22Rv1 (cell line): ENCODE data around the gene RPL7L1.
"Not testable (repeated sequence)": the region's sequence is repeated elsewhere in the genome, so short reads cannot be mapped to it uniquely, and the experiment has no call there.

Experiments
- H3K27ac ChIP-seq: fragments of 450-650 bp; 2 replicates; pipeline ENCODE4 v1.5.1; 2017
- ZFX ChIP-seq: fragments of 450-650 bp; IDR thresholded peaks from 2 replicates; pipeline ENCODE4 v1.6.1; 2017; ENCODE audit warnings: antibody characterized with exemption, borderline replicate concordance
- TF ChIP-seq, protein P1 (sequence below): fragments of 450-650 bp; IDR thresholded peaks from 2 replicates; pipeline ENCODE4 v1.5.1; 2017; ENCODE audit warnings: mild to moderate bottlenecking

The RPL7L1 gene

DNA sequence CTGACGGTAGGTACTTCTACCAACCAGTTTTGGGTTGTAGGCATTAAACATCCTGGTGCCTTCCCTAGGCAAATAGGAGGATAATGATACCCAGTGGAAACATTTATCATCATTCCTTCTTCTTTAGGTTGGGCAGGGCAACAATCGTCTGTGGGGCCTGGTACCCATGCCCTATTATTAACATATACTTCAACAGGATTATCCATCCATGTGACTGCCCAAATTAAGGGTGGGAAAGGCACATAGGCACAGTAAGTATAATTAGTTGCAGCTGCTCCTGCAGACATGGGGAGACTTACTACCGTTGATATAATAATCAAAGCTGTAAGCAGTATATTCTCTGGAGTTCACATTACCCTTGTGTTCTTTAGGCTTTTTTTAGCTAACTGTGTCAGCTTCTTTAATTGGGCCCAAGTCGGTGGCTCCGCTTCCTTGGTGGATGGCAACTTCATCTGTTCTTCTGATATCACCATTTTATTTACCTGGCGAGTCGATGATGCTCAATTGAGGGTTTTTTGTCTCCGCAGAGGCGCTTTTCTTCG is 16.8 kb downstream of the RPL7L1 start:
- no peak overlapping the region for H3K27ac ChIP-seq
- TF ChIP-seq ZFX = no peak
- TF ChIP-seq, protein P1, sequence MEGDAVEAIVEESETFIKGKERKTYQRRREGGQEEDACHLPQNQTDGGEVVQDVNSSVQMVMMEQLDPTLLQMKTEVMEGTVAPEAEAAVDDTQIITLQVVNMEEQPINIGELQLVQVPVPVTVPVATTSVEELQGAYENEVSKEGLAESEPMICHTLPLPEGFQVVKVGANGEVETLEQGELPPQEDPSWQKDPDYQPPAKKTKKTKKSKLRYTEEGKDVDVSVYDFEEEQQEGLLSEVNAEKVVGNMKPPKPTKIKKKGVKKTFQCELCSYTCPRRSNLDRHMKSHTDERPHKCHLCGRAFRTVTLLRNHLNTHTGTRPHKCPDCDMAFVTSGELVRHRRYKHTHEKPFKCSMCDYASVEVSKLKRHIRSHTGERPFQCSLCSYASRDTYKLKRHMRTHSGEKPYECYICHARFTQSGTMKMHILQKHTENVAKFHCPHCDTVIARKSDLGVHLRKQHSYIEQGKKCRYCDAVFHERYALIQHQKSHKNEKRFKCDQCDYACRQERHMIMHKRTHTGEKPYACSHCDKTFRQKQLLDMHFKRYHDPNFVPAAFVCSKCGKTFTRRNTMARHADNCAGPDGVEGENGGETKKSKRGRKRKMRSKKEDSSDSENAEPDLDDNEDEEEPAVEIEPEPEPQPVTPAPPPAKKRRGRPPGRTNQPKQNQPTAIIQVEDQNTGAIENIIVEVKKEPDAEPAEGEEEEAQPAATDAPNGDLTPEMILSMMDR = no peak

DNA sequence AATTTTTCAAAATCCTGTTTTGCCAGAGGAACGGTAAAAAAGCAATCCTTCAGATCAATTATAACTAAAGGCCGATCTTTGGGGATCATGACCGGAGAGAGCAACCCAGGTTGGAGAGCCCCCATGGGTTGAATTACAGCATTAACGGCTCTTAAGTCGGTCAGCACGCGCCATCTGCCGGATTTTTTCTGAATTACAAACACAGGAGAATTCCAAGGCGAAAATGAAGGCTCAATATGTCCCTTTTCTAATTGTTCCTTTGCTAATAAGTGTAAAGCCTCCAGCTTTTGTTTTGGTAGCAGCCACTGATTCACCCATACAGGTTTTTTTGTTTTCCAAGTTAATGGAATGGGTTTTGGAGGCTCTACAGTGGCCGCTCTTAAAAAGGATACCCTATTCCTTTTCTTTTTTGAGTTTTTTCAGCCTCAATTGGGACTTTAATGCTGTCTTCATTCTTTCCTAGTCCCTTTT is 19.5 kb downstream of the RPL7L1 start:
- no peak for TF ChIP-seq ZFX
- TF ChIP-seq, protein P1 = peak; percentile 78
- no peak overlapping the region for H3K27ac ChIP-seq

DNA sequence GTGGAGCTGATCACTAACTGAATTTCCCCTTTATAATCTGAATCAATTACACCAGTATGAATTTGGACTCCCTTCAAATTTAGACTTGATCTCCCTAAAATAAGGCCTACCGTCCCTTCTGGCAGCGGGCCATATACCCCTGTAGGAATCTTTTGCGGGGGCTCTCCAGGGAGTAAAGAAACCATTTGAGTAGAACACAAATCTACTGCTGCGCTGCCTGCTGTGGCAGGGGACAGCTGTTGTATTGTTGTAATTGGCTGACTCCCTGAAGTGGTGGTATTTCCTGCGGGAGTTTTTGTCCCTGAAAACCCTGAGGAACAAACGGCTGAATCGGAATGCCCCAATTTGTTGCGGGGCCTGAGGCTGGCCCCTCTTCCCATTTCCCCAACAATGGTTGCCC is 20.5 kb downstream of the RPL7L1 start:
- no peak overlapping the region for H3K27ac ChIP-seq
- no peak for TF ChIP-seq ZFX
- TF ChIP-seq, protein P1 = no peak

DNA sequence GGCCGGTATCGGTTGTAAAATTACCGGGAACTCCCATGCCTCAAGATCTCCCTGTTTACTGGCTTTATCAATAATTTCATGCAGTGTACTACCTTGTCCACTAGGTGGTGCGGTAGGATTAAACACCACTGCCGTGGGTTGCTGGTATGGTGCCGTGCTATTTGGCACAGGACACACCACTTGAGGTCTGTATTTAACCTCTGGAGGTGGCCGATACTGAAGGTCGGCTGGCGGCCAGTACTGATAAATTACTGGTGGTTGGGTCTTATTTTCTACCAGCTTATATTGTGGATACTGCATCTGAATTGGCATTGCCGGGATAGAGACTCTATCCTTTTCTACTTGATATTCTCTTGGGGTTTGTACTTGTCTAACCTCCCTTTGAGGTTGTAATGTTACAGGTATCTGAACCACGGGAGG is 22.1 kb downstream of the RPL7L1 start:
- TF ChIP-seq, protein P1 = peak; percentile 87
- no peak for TF ChIP-seq ZFX

DNA sequence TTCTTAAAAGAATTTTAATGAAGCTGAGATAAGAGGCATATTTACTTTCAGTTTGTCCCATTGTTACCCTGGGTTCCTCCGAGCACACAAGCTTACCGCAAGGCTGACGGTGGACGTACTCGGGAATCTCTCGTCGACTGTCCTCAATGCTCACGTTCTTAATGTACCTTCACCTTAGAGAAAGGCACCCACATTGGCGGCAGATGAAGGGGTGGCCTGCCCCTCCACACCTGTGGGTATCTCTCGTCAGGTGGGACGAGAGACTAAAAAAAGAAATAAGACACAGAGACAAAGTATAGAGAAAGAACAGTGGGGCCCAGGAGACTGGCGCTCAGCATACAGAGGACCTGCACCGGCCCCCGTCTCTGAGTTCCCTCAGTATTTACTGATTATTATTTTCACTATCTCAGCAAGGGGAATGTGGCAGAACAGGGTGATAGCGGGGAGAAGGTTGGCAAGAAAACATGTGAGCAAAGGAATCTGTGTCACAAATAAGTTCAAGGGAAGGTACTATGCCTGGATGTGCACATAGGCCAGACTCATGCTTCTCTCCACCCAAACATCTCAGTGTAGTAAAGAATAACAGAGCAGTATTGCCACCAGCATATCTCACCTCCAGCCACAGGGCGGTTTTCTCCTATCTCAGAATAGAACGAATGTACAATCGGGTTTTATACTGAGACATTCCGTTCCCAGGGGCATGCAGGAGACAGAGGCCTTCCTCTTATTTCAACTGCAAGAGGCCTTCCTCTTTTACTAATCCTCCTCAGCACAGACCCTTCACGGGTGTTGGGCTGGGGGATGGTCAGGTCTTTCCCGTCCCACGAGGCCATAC is 23.2 kb downstream of the RPL7L1 start:
- not testable (repeated sequence) for H3K27ac ChIP-seq

More for the DNA sequence above, 22.1 kb downstream of the RPL7L1 start:
- H3K27ac ChIP-seq = no peak overlapping the region

DNA sequence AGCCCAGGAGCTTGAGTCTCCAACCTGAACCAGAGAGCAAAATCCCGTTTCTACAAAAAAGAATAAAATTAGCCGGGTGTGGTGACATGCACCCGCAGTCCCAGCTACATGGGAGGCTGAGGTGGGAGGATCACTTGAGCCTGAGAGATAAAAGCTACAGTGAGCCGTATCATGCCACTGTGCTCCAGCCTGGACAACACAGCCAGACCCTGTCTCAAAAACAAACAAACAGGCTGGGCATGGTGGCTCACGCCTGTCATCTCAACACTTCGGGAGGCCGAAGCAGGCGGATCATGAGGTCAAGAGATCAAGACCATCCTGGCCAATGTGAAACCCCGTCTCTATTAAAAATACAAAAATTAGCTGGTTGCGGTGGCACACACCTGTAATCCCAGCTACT is 25.1 kb downstream of the RPL7L1 start:
- TF ChIP-seq, protein P1 = no peak
- no peak for TF ChIP-seq ZFX
- no peak overlapping the region for H3K27ac ChIP-seq

DNA sequence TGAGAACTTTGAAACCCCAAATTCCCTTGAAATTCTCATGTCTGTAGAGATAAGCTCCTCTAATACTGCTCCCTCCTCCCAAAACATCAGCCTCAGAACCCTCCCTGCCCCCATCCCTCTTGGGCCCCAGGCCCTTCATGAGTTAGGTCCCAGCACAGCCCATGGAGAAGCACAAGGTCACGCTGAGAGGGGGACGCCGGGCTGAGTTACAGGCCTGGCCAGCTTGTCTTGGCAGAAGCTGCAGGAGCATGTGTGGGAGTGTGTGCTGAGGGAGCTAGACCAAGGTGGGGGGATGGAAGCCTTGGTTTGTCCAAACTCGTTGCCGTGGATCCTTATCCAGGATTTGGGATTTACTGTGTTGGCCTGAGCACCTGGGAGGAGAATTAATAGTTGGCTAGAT is 27.9 kb downstream of the RPL7L1 start:
- H3K27ac ChIP-seq = no peak overlapping the region
- TF ChIP-seq, protein P1 = no peak
- TF ChIP-seq ZFX = no peak
